HG02981 (cell line): Measurements from ENCODE around the gene FTCDNL1.

Experiments used
- ATAC-seq: cut with Tn5 transposase; IDR thresholded peaks from one replicate; pipeline ENCODE4 v1.9.1; 2021; ENCODE audit warnings: mild to moderate bottlenecking, moderate library complexity; ENCODE audit not compliant: unreplicated experiment

Gene FTCDNL1

DNA sequence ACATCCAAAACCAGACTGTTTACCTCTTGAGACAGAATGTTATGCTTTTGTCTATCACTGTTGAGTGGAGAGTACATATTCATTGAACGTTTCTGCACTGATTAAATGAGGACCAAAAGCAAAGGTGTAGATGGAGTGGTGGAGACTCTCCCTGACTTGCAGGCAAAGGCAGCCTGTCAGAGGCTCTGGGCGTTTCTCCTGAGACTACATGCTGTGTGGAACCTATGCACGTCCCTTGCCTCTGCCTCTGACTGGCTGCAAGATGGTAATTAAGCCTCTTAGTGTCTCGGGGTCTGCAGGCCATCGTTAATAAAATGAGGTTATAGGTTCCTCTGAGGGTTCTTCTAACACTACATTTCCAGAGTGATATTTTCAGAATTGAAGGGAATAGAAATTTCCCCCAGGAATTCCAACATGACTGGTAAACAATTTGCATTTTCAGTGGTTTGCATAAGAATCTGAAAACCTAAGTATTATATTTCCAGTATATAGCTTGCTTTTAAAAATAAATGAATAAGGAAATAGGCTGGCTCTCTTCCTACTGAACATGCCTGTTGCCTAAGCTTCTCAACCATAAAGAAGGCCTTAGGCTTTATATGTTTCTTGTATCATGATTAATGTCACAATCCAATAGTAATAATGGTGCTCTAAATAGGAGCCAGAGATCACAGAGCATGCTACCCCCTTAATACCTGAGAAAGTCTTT is 107.4 kb downstream of the FTCDNL1 start:
- ATAC-seq, result no peak

DNA sequence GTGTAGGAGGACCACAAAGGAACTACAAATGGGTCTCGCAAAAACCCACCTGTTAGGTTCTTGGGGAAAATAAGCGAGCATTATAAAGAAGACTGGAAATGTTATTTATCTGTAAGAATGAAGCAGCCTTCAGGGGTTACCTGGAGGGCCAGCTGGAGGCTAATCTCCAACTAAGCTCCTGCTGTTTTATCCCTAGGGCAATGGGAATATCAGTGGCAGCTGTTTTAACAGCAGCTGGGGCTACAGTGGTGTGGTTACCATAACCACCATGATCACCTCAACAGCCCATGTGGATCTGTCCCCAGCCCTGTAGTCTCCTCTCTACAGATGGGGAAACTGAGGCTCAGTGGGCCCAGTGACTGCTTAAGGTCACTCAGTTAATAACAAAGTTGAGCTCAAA is 108.1 kb downstream of the FTCDNL1 start:
- no peak for ATAC-seq

GRCh38 chr2:199740111-199740428 is 110.9 kb downstream of the FTCDNL1 start:
- no peak for ATAC-seq

GRCh38 chr2:199739413-199740110 is 111.4 kb downstream of the FTCDNL1 start:
- peak; percentile 72 for ATAC-seq

- no peak for ATAC-seq
Observed at GRCh38 chr2:199738727-199739412, 112.1 kb downstream of the FTCDNL1 start.

- no peak for ATAC-seq
Observed at GRCh38 chr2:199734651-199735050, 116.3 kb downstream of the FTCDNL1 start.

DNA sequence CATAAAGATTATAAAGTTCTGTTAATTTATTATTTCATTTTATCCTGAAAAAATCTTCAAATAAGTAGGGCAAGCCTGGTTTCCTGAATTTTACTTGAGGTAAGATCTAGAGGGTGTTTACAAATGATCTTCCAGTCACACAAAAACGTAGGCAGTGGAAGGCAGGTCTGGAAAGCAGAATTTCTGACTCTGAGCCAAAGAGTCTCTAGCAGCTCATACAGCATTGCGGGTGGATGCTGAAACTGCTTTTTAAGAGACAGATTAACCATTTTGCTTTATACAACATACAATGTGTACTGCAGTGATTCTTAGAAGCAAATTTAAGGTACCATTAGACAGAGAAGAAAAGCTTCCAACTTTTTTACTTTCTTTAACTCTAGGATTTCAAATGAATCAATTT is 117.0 kb downstream of the FTCDNL1 start:
- ATAC-seq, result no peak

GRCh38 chr2:199727801-199728200 is 123.2 kb downstream of the FTCDNL1 start:
- no peak for ATAC-seq

GRCh38 chr2:199727306-199727705 is 123.7 kb downstream of the FTCDNL1 start:
- no peak for ATAC-seq

DNA sequence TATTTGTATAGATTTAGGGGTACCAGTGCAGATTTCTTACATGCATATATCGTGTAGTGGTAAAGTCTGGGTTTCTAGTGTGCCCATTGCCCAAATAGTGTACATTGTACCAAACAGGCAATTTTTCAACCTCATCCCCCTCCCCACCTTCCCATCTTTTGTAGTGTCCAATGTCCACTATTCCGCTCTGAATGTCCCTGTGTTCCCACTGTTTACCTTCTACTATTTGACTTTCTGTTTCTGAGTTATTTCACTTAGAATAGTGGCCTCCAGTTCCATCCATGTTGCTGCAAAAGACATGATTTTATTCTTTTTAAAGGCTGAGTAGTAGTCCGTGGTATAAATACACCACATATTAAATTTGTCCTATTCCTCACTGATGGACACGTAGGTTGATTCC is 132.9 kb downstream of the FTCDNL1 start:
- no peak for ATAC-seq

GRCh38 chr2:199717587-199717907 is 133.4 kb downstream of the FTCDNL1 start:
- no peak for ATAC-seq

GRCh38 chr2:199716807-199717586 is 134.0 kb downstream of the FTCDNL1 start:
- no peak for ATAC-seq

GRCh38 chr2:199713746-199714145 is 137.2 kb downstream of the FTCDNL1 start:
- no peak for ATAC-seq

- ATAC-seq, result no peak
Observed at GRCh38 chr2:199710551-199710950, 140.4 kb downstream of the FTCDNL1 start.
